HG02852 (cell line): ENCODE measurements around the gene ZNF174.

Experiments used
- ATAC-seq: cut with Tn5 transposase; IDR thresholded peaks from one replicate; pipeline ENCODE4 v1.9.1; 2021; ENCODE audit warnings: mild to moderate bottlenecking, moderate library complexity; ENCODE audit not compliant: unreplicated experiment

ZNF174 gene

GRCh38 chr16:3400779-3401688 lies at the start of gene ZNF174, which contains the start of gene ZSCAN32:
Gene ZNF174, plus strand, starts transcription at chr16:3401215. Its CDS starts 790 bp downstream, at chr16:3402005.
Gene ZSCAN32, minus strand, starts transcription at chr16:3401004. Its CDS starts 3,447 bp downstream, at chr16:3397557.
- peak; percentile 94 for ATAC-seq

- ATAC-seq, result no peak
These were observed 45.4 kb upstream of the ZNF174 start, which contains the start of gene OR2C1 for GRCh38 chr16:3355589-3355988. Gene OR2C1, plus strand, starts transcription at chr16:3355889. Its CDS starts 52 bp downstream, at chr16:3355941.

- no peak for ATAC-seq
These were observed 44.9 kb upstream of the ZNF174 start for GRCh38 chr16:3356118-3356517.

- ATAC-seq, result no peak
These were observed 42.1 kb upstream of the ZNF174 start for GRCh38 chr16:3358871-3359270.

- ATAC-seq, result no peak
These were observed 38.1 kb upstream of the ZNF174 start for GRCh38 chr16:3362931-3363330.

- no peak for ATAC-seq
These were observed 37.2 kb upstream of the ZNF174 start for GRCh38 chr16:3363793-3364192.

- no peak for ATAC-seq
These were observed 36.1 kb upstream of the ZNF174 start for GRCh38 chr16:3364774-3365427.

GRCh38 chr16:3369073-3369472 lies 31.9 kb upstream of the ZNF174 start:
- ATAC-seq, result no peak

GRCh38 chr16:3375680-3376079 lies 25.3 kb upstream of the ZNF174 start:
- no peak for ATAC-seq

- ATAC-seq, result no peak
These were observed 23.1 kb upstream of the ZNF174 start for GRCh38 chr16:3377917-3378316.

- no peak for ATAC-seq
These were observed 18.0 kb upstream of the ZNF174 start for GRCh38 chr16:3383045-3383448.

- no peak for ATAC-seq
These were observed 12.7 kb upstream of the ZNF174 start for GRCh38 chr16:3388325-3388724.

GRCh38 chr16:3389663-3390338 lies 11.2 kb upstream of the ZNF174 start:
- ATAC-seq, result no peak

GRCh38 chr16:3400446-3400778 lies 603 bp upstream of the ZNF174 start:
- ATAC-seq, result no peak

- ATAC-seq, result no peak
These were observed 843 bp downstream of the ZNF174 start for GRCh38 chr16:3401719-3402397.

GRCh38 chr16:3408561-3409197 lies 7.7 kb downstream of the ZNF174 start:
- ATAC-seq, result no peak

GRCh38 chr16:3413730-3414379 lies 12.8 kb downstream of the ZNF174 start:
- ATAC-seq, result no peak

- ATAC-seq, result no peak
These were observed 30.8 kb downstream of the ZNF174 start for GRCh38 chr16:3431779-3432219.

GRCh38 chr16:3434373-3434772 lies 33.4 kb downstream of the ZNF174 start:
- no peak for ATAC-seq

GRCh38 chr16:3439637-3440036 lies 38.6 kb downstream of the ZNF174 start:
- ATAC-seq, result no peak
